ENCODE measurements around the gene HARS1.
"Not testable (repeated sequence)": the region's sequence is repeated elsewhere in the genome, so short reads cannot be mapped to it uniquely, and the experiment has no call there.

Gene HARS1

DNA sequence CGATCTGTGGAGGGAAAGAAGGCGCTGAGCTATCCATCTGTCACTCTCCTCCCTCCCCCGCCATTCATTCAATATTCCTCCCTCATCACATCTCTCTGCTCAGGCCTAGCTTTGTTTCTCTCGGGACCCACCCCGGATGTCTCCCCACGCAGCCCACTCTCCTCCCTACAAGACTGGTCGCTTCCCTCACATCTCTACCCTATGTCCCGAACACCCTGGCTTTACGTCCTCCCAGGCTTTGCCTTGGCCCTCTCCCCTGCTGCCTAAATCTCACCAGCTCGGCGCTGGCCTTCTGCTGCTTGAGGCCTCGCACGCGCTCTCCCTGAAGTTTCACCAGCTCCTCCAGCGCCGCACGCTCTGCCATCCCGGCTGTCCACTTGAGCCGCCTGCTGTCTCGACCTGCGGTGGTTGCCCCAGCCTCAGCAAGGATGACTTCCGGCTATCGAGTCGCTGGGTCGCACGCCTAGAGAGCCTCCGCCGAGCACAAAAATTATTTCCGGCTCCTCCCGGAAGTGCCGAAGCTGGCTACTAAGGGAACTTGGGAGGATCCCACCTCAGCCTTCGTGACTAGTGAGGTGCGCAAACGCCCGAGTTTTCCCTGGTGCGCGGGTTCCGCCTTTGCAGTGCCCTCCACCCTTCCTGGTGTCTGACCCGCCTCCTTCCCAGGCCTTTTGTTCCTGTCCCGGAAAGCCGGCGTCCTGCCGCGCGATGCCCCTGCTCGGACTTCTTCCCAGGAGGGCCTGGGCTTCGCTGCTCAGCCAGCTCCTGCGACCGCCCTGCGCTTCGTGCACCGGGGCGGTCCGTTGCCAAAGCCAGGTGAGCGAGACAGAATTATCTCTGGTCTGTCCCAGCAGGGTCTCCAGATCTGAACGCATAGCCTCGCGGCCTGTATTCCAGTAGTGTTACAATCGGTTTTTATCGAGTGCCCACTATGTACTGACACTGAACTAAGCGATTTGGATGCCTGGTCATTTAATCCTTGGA lies at the start of gene HARS1, which contains the start of gene HARS2:
HARS1 (minus strand) TSS at position 430 of the 984 bp plus-strand sequence; CDS start at position 364, 66 bp downstream.
HARS2 (plus strand) TSS at position 515 of the 984 bp plus-strand sequence; CDS start at position 709, 194 bp downstream.
- H3K4me3 ChIP-seq (ENCODE audit: low read depth, low read length) = peak within 1 kb of the TSS; percentile 98

DNA sequence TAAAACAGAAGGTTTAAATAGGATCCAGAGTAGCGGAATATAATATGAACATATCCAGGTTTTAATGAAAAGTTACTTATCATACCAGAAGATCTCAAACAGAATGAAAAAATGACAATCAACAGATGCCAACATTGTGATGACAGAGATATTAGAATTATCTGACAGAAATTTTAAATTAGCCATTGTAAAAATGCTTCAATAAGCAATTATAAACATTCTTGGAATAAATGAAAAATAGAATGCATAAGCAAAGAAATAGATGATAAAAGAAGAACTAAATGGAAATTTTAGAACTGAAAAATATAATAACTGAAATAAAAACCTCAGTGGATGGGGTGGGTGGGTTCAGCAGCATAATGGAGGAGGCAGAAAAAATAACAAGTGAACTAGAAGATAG lies 46.3 kb upstream of the HARS1 start:
- no peak overlapping the region for H3K4me3 ChIP-seq (ENCODE audit: low read depth, low read length)

GRCh38 chr5:140734354-140734753 lies 43.2 kb upstream of the HARS1 start:
- H3K4me3 ChIP-seq (ENCODE audit: low read depth, low read length) = no peak overlapping the region

DNA sequence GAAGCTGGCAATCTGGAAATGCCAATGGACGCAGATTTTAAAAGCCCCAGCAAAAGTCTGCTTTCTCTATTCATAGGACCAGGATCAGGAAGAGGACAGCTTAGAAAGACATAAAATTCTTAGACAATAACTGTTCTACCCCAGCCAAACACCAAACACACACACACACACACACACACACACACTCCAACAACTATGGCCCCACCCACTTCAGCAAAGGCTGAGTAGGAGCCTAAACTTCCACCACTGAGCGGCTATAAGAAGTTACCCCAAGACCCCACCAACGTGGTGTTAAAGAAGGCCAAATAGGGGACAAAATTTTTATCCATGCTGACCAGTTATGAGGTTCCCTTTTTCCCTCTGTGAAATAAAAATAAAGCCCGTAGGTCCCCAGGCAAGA lies 41.9 kb upstream of the HARS1 start:
- no peak overlapping the region for H3K4me3 ChIP-seq (ENCODE audit: low read depth, low read length)

- peak overlapping the region; percentile 85 for H3K4me3 ChIP-seq (ENCODE audit: low read depth, low read length)
Observed at GRCh38 chr5:140725799-140726471, 34.8 kb upstream of the HARS1 start.

DNA sequence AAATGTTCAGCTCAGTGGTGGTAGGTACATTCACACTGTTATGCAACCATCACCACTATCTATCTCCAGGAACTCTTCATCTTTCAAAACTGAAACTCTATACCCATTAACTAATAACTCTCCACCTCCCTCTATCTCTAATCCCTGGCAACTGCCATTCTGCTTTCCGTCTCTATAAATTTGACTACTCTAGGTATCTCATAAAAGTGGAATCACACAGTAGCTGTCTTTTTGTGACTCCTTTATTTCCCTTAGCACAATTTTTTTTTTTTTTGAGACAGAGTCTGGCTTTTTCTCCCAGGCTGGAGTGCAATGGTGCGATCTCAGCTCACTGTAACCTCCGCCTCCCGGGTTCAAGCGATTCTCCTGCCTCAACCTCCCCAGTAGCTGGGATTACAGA lies 30.2 kb upstream of the HARS1 start:
- H3K4me3 ChIP-seq (ENCODE audit: low read depth, low read length) = not testable (repeated sequence)

GRCh38 chr5:140720738-140721137 lies 29.6 kb upstream of the HARS1 start:
- not testable (repeated sequence) for H3K4me3 ChIP-seq (ENCODE audit: low read depth, low read length)

DNA sequence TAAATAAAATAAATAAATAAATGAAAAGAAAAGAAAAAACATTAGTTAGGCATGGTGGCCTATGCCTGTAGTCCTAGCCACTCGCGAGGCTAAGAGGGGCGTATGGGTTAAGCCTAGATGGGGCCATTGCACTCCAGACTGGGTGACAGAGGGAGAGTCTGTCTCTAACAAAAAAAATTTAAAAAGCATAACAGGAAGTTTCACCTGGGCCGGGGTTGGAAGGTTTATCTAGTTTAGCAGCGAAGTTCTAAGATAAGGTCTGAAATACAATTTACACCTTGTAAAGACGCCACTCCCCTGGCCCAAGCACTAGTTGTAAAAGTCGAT lies 27.1 kb upstream of the HARS1 start:
- H3K4me3 ChIP-seq (ENCODE audit: low read depth, low read length) = no peak overlapping the region

- H3K4me3 ChIP-seq (ENCODE audit: low read depth, low read length) = not testable (repeated sequence)
Observed at GRCh38 chr5:140716238-140716637, 25.1 kb upstream of the HARS1 start.

- H3K4me3 ChIP-seq (ENCODE audit: low read depth, low read length) = no peak overlapping the region
Observed at GRCh38 chr5:140713562-140714094, 22.5 kb upstream of the HARS1 start.

GRCh38 chr5:140711794-140712193 lies 20.6 kb upstream of the HARS1 start:
- no peak overlapping the region for H3K4me3 ChIP-seq (ENCODE audit: low read depth, low read length)

DNA sequence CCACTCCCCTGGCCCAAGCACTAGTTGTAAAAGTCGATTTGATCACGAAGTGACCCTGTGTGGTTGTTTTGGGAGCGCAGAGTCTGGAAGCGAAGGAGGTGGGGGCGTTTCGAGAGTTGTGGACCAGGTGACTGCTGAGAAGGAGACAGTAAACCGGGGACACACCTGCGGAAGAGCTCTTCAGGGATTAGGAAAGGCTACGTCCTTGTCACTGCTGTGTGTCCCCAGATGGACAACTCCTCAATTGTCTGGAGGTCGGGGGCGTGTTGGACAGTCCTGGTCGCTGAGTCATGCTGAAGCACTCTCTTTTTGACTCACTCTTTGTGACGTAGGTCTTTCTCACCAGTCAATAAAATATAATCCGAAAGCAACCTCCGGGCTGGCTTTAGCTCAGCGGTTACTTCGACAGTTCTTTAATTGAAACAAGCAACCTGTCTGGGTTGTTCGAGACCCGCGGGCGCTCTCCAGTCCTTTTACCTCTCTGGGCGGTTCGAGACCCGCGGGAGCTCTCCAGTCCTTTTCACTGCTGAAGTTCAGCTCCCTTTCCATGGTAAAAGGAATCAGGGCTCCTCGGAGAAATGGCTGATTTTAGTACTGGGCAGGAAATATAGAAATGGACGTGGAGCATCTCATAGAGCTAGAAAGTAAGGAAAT lies 19.9 kb upstream of the HARS1 start:
- H3K4me3 ChIP-seq (ENCODE audit: low read depth, low read length) = peak overlapping the region; percentile 63

GRCh38 chr5:140708787-140709186 lies 17.6 kb upstream of the HARS1 start:
- H3K4me3 ChIP-seq (ENCODE audit: low read depth, low read length) = not testable (repeated sequence)

DNA sequence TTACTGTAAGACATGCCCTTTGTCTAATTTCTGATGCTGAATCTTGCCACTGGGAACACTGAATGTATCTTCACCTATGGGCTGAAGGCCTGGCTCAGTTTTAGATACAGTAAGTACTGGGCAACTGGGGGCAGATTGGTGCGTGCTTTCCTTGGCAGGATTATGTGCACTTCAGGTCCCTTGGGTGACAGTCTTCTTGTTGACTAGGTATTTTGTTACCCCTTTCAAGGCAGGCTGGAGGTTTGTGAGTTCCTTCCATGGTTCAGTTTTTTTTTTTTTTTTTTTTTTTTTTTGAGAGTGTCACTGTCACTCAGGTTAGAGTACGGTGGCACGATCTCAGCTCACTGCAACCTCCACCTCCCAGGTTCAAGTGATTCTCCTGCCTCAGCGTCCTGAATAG lies 16.6 kb upstream of the HARS1 start:
- H3K4me3 ChIP-seq (ENCODE audit: low read depth, low read length) = no peak overlapping the region

DNA sequence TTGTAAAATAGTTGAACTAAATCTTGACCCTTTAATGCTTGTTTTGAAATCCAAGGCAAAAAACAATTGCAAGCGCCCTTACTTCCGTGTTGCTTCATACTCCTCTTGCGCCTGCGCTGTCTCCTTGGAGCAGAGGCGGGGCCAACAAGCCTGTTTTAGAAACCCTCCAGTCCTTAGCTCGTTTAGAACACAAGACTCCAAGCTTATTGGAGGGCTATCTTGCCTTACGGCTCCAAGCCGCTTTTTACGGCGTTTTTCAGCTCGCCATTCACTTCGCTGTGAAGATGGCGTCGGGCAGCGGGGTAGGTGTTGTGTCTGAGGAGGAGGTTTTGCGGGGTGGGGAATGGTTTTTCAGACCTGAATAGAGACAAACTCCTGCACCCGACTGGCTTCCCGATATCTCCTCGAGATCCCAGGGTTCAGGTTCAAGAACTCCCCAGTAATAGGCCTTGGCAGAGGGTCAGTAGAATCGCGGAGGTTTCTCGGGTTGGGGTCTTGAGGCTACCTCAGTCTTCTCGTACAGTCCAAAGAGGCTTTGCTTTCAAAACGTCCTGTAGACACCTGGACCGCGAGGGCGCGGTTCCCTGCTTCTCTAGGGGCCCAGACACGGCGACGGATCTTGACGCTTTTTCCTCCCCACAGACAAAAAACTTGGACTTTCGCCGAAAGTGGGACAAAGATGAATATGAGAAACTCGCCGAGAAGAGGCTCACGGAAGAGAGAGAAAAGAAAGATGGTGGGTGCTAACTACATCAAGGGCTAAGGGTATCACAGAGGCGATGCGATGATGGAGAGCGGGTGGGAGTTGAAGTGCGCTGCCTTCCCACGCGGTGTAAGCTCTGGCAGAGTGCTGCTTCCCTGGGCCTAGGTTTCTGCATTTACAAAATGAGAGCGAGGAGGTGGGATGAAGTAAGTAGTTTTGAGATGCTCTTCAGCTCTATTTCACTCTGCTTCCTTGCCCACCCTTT lies 9.3 kb upstream of the HARS1 start, which contains the start of gene ZMAT2:
ZMAT2 (plus strand) TSS at position 271 of the 968 bp plus-strand sequence; CDS start at position 285, 14 bp downstream.
- H3K4me3 ChIP-seq (ENCODE audit: low read depth, low read length) = peak within 1 kb of the TSS; percentile 95

GRCh38 chr5:140696891-140697492 lies 5.8 kb upstream of the HARS1 start:
- H3K4me3 ChIP-seq (ENCODE audit: low read depth, low read length) = no peak overlapping the region

GRCh38 chr5:140694276-140694675 lies 3.1 kb upstream of the HARS1 start:
- no peak overlapping the region for H3K4me3 ChIP-seq (ENCODE audit: low read depth, low read length)

DNA sequence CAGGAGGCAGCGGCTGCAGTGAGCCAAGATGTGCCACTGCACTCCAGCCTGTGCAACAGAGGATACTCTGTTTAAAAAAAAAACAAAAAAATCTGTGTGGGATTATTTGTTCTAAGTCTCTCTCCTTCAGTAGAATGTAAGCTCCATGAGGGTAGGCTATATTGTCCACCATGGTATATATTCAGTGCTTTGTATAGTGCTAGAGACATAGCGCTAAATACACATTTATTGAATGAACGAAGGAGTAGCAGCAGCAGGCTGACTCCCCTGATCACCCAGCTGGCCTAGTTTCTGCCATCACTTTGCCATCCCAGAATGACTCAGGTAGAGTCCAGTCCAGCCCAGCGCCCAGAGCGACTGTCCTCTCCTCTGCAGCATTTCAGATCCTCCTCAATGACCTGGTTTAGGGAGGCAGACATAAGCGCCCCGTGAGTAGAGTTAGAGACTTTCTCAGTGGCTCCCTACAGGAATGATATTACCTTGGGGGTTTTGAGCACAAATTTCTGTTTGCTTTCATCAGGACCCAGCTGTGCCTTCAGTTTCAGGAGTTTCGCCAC lies 716 bp downstream of the HARS1 start:
- peak overlapping the region; percentile 98 for H3K4me3 ChIP-seq (ENCODE audit: low read depth, low read length)

GRCh38 chr5:140678993-140679392 lies 12.2 kb downstream of the HARS1 start:
- H3K4me3 ChIP-seq (ENCODE audit: low read depth, low read length) = no peak overlapping the region
